Trophoblast cell (in vitro differentiated cells and primary cell): ENCODE results near the gene MED25.
A peak's percentile ranks its signal among the peaks of the same experiment; 100 is the strongest.

Experiments used
- DNase-seq, 2 donors: peaks; one replicate each; pipeline ENCODE4 v3.0.0-alpha.2; 2016
- H2AFZ ChIP-seq: 2 replicates; pipeline ENCODE4 v1.6.1; 2013; ENCODE audit warnings: low read length, moderate library complexity, mild to moderate bottlenecking; ENCODE audit not compliant: insufficient read depth, poor library complexity
- H2AK5ac ChIP-seq: 2 replicates; pipeline ENCODE4 v1.6.1; 2013; ENCODE audit warnings: mild to moderate bottlenecking, low read length
- H2BK120ac ChIP-seq: 2 replicates; pipeline ENCODE4 v1.6.1; 2013; ENCODE audit warnings: low read length, mild to moderate bottlenecking, moderate library complexity; ENCODE audit not compliant: insufficient read depth, poor library complexity
- H2BK12ac ChIP-seq: 2 replicates; pipeline ENCODE4 v1.6.1; 2013; ENCODE audit warnings: mild to moderate bottlenecking, low read length, moderate library complexity
- H2BK5ac ChIP-seq: 2 replicates; pipeline ENCODE4 v1.6.1; 2013; ENCODE audit warnings: low read length, low read depth, moderate library complexity, mild to moderate bottlenecking; ENCODE audit not compliant: poor library complexity
- H3K14ac ChIP-seq: 2 replicates; pipeline ENCODE4 v1.6.1; 2013; ENCODE audit warnings: mild to moderate bottlenecking, low read length
- H3K18ac ChIP-seq: 2 replicates; pipeline ENCODE4 v1.6.1; 2013; ENCODE audit warnings: mild to moderate bottlenecking, low read length
- H3K23ac ChIP-seq: 2 replicates; pipeline ENCODE4 v1.6.1; 2013; ENCODE audit warnings: low read length
- H3K27ac ChIP-seq: 2 replicates; pipeline ENCODE4 v1.5.1; 2013; ENCODE audit warnings: low read depth, mild to moderate bottlenecking, inconsistent platforms, low read length, moderate library complexity
- H3K27me3 ChIP-seq: 2 replicates; pipeline ENCODE4 v1.6.1; 2013; ENCODE audit warnings: inconsistent platforms, mild to moderate bottlenecking, low read length, moderate library complexity; ENCODE audit not compliant: insufficient read depth
- H3K36me3 ChIP-seq, 2 experiments: 1 replicate in 1 of 2; 2 replicates in 1 of 2; pipeline ENCODE4 v1.6.1; 2013; ENCODE audit warnings: low read length in 2 of 2, mild to moderate bottlenecking in 2 of 2, moderate library complexity in 1 of 2; ENCODE audit not compliant: insufficient read depth in 2 of 2, control insufficient read depth in 1 of 2
- H3K4ac ChIP-seq: 2 replicates; pipeline ENCODE4 v1.6.1; 2013; ENCODE audit warnings: low read depth, mild to moderate bottlenecking, low read length, moderate library complexity
- H3K4me1 ChIP-seq, 2 experiments: 1 replicate in 1 of 2; 2 replicates in 1 of 2; pipeline ENCODE4 v1.6.1; 2013; ENCODE audit warnings: low read length in 2 of 2, mild to moderate bottlenecking in 2 of 2, moderate library complexity in 1 of 2; ENCODE audit not compliant: insufficient read depth in 2 of 2, control insufficient read depth in 1 of 2
- H3K4me2 ChIP-seq: 2 replicates; pipeline ENCODE4 v1.6.1; 2013; ENCODE audit warnings: inconsistent platforms, mild to moderate bottlenecking, low read length, moderate library complexity
- H3K4me3 ChIP-seq: 2 replicates; pipeline ENCODE4 v1.5.1; 2013; ENCODE audit warnings: mild to moderate bottlenecking, low read depth, low read length, inconsistent platforms
- H3K79me1 ChIP-seq: one replicate; pipeline ENCODE4 v1.6.1; 2013; ENCODE audit warnings: low read length
- H3K79me2 ChIP-seq: 2 replicates; pipeline ENCODE4 v1.6.1; 2013; ENCODE audit warnings: low read length, mild to moderate bottlenecking; ENCODE audit not compliant: control insufficient read depth, insufficient read depth, poor library complexity
- H3K9ac ChIP-seq: 2 replicates; pipeline ENCODE4 v1.6.1; 2013; ENCODE audit warnings: mild to moderate bottlenecking, low read length
- H3K9me3 ChIP-seq: 2 replicates; pipeline ENCODE4 v1.6.1; 2013; ENCODE audit warnings: low read depth, mild to moderate bottlenecking, control low read depth, inconsistent platforms, low read length; ENCODE audit not compliant: insufficient read depth
- H4K12ac ChIP-seq: 2 replicates; pipeline ENCODE4 v1.6.1; 2013; ENCODE audit warnings: low read depth, mild to moderate bottlenecking, low read length, moderate library complexity
- H4K8ac ChIP-seq: 2 replicates; pipeline ENCODE4 v1.6.1; 2013; ENCODE audit warnings: low read depth, mild to moderate bottlenecking, low read length, moderate library complexity
- H4K91ac ChIP-seq: one replicate; pipeline ENCODE4 v1.6.1; 2013; ENCODE audit warnings: low read depth, mild to moderate bottlenecking, low read length, moderate library complexity
- WGBS: extraction: QIAGEN DNeasy Blood & Tissue Kit; methylation state at CpG from one replicate; pipeline ENCODE4 v1.1.7; 2013; ENCODE audit warnings: missing lambda C conversion rate; ENCODE audit not compliant: insufficient read length, insufficient coverage; ENCODE audit errors: extremely low coverage; 5-methylcytosine and 5-hydroxymethylcytosine counted together

MED25 gene

DNA sequence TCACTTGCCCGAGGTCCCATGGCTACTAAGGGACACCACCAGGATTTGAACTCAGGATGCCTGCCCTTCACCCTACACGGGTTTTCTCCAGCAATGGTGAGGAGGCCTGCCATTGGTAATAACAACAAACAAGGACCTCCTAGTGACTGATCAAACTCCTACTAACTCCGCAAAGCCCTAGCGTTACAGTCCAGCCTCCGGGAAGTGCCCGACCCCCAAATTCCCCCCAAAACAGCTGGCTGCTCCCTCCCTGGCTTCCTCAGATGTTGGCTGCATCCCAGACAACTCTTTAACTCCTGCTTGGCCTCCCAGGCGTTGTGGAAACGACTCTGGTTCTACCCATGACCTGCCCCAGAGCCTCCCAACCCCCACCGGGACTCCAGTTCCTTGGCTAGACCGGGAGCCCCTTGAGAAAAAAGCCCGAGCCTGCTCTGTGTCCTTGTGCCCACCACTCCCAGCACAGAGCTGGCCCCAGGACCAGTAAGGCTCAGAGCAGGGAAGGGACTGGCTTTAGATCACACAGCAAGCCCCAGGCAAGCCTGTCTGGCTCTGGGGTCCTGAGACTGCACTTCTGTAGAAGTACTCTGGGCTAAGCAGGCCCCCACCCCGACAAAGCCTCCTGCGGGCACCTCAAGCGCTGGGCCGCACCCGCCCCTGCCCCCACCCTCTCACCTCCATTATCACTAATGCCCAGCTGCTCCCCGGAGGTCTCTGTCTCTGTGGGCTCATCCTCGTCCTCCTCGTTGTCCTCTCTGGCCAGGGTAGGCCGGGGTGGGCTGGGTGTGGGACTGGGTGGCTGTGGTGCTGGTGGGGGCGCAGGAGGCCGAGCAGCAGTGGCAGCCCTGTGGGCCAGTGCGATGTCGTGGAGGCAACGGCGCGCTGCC is 54.4 kb downstream of the MED25 start:
- Histone ChIP-seq H3K18ac (no peak overlapping the region), H3K4me3 (no peak overlapping the region), H2BK12ac (no peak overlapping the region), H3K4me1 (peaks cover 16 to 19% of the 10 kb centered on the region in 2 experiments), H4K12ac (no peak overlapping the region), H2AFZ (no peak overlapping the region), H3K23ac (no peak overlapping the region), H2BK120ac (no peak overlapping the region), H4K8ac (no peak overlapping the region), H2AK5ac (no peak overlapping the region), H2BK5ac (no peak overlapping the region), H3K27ac (no peak overlapping the region), H3K79me1 (peaks cover 27% of the 10 kb centered on the region), H3K79me2 (peaks cover 22% of the 10 kb centered on the region), H3K4me2 (no peak overlapping the region), H3K36me3 (peaks cover 32% of the 10 kb centered on the region in 2 experiments), H3K9me3 (no peaks in the 10 kb centered on the region), H3K14ac (no peak overlapping the region), H3K4ac (no peak overlapping the region), H3K27me3 (no peaks in the 10 kb centered on the region), H4K91ac (no peak overlapping the region), H3K9ac (no peak overlapping the region)
- DNase-seq: no peak
- WGBS: no CpG with 5 or more reads among the region's 27 CpGs

DNA sequence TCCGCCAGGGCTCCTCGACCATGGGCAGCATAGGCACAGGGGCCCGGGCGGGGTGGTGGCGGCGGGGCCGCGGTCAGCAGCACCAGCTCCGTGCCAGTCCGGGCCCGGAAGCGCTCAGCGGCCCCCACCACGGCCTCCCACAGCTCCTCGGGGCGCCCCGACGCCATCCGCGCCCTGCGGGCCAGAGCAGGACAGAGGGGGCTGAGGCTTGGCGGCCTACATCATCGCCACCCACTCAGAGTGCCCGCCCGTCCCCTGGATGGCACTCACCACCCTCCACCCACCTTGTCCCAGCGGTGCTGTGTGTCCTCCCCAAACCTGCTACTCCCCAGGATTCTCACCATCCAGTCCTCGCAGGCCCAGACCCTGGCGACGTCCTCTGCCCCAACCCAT is 55.0 kb downstream of the MED25 start:
- no peak overlapping the region for H3K4me2 ChIP-seq
- H3K23ac ChIP-seq: no peak overlapping the region
- DNase-seq: no peak
- H4K91ac ChIP-seq: no peak overlapping the region
- H3K27me3 ChIP-seq: no peaks in the 10 kb centered on the region
- no peak overlapping the region for H2AFZ ChIP-seq
- no peak overlapping the region for H3K27ac ChIP-seq
- no peak overlapping the region for H2BK12ac ChIP-seq
- H3K14ac ChIP-seq: no peak overlapping the region
- no peak overlapping the region for H2BK120ac ChIP-seq
- H3K4me1 ChIP-seq: peaks cover 16 to 19% of the 10 kb centered on the region in 2 experiments
- no peak overlapping the region for H4K8ac ChIP-seq
- H3K4ac ChIP-seq: no peak overlapping the region
- peaks cover 25% of the 10 kb centered on the region for H3K79me2 ChIP-seq
- H4K12ac ChIP-seq: no peak overlapping the region
- WGBS: no CpG with 5 or more reads among the region's 29 CpGs
- H3K4me3 ChIP-seq: peak overlapping the region; percentile 25
- H2AK5ac ChIP-seq: no peak overlapping the region
- H2BK5ac ChIP-seq: no peak overlapping the region
- no peak overlapping the region for H3K18ac ChIP-seq
- H3K79me1 ChIP-seq: peaks cover 29% of the 10 kb centered on the region
- no peak overlapping the region for H3K9ac ChIP-seq
- no peaks in the 10 kb centered on the region for H3K9me3 ChIP-seq
- H3K36me3 ChIP-seq: peaks cover 32% of the 10 kb centered on the region in 2 experiments

DNA sequence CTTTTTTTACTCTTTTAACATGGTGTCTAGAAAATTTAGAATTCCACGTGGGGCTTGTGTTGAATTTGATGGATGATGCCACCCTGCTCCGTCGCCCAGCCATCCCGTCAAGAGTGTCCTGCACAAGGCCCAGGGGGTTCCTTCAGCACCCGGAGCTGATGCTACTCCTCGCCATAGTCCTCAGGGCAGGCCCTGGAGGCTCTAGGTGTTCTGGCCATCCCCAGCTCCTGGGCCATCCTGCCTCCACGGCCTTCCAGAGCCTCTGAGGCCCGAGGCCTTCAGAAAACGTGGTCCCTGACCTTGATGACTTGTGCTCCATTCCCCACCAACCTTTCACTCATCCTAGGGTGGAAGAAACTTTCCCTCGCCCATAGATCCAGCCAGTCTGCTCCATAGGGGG is 55.7 kb downstream of the MED25 start:
- Histone ChIP-seq H4K12ac (no peak overlapping the region), H2BK5ac (no peak overlapping the region), H3K9ac (no peak overlapping the region), H2BK12ac (no peak overlapping the region), H3K36me3 (peaks cover 32% of the 10 kb centered on the region in 2 experiments), H2AFZ (no peak overlapping the region), H3K9me3 (no peaks in the 10 kb centered on the region), H3K27me3 (no peaks in the 10 kb centered on the region), H2BK120ac (no peak overlapping the region), H3K4me3 (no peak overlapping the region), H4K8ac (no peak overlapping the region), H3K23ac (no peak overlapping the region), H3K4ac (no peak overlapping the region), H3K79me1 (peaks cover 29% of the 10 kb centered on the region), H4K91ac (no peak overlapping the region), H3K4me2 (no peak overlapping the region), H3K14ac (no peak overlapping the region), H3K27ac (no peak overlapping the region), H3K18ac (no peak overlapping the region), H3K79me2 (peaks cover 25% of the 10 kb centered on the region), H2AK5ac (no peak overlapping the region), H3K4me1 (peaks cover 16 to 24% of the 10 kb centered on the region in 2 experiments)
- no CpG with 5 or more reads among the region's 10 CpGs for WGBS
- no peak for DNase-seq

DNA sequence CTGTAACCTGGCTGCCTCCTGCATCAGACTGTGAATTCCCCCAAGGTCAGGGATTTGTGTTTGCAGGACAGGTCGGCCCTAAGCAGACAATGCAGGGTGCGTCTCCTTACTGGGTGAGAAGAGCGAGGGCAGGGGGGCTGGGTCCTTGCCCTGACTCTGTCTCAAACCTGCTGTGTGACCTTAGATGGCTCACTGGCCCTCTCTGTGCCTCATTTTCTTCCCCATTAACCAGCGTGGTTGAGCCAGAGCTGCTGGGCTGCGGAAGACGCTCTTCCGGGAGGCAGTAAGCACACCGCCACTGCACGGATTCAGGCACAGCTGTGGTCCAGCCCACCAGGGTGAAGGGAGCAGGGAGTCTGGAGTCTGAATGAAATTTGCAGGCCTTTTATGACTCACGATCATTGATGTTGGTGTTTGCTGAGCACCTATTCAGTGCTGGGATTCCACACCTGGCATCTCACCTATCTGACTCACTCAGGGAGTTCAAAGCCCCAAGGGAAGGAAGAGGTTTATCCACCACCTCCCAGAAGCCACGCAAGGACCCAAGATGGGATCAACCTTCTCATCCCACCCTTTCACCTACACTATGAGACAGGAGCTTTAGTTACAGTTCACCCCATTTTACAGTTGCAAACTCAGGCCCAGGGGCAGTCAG is 56.5 kb downstream of the MED25 start:
- no peak overlapping the region for H4K91ac ChIP-seq
- peaks cover 14 to 24% of the 10 kb centered on the region in 2 experiments for H3K4me1 ChIP-seq
- H3K23ac ChIP-seq: no peak overlapping the region
- no peak overlapping the region for H4K12ac ChIP-seq
- H2BK120ac ChIP-seq: no peak overlapping the region
- DNase-seq: peak in 1 of 2 donors; percentile 32
- H3K27ac ChIP-seq: no peak overlapping the region
- no peak overlapping the region for H3K14ac ChIP-seq
- no peak overlapping the region for H2BK12ac ChIP-seq
- H3K79me2 ChIP-seq: peaks cover 25% of the 10 kb centered on the region
- H3K4ac ChIP-seq: no peak overlapping the region
- no peak overlapping the region for H2BK5ac ChIP-seq
- WGBS: no CpG with 5 or more reads among the region's 11 CpGs
- no peak overlapping the region for H2AK5ac ChIP-seq
- H3K36me3 ChIP-seq: peaks cover 32 to 35% of the 10 kb centered on the region in 2 experiments
- no peak overlapping the region for H3K4me3 ChIP-seq
- H3K4me2 ChIP-seq: no peak overlapping the region
- H3K79me1 ChIP-seq: peaks cover 27% of the 10 kb centered on the region
- no peaks in the 10 kb centered on the region for H3K27me3 ChIP-seq
- H2AFZ ChIP-seq: no peak overlapping the region
- H3K9me3 ChIP-seq: no peaks in the 10 kb centered on the region
- H3K9ac ChIP-seq: no peak overlapping the region
- no peak overlapping the region for H3K18ac ChIP-seq
- no peak overlapping the region for H4K8ac ChIP-seq
